ENCODE results near the gene PHOX2B.

GRCh38 chr4:41746440-41747229 is 1.9 kb downstream of the PHOX2B start:
- TF ChIP-seq CTCF (IDR thresholded peaks at IDR 0.05; ENCODE audit: insufficient read depth, low read length) (no peak), GABPA (IDR thresholded peaks at IDR 0.05; ENCODE audit: low read depth) (no peak), POLR2AphosphoS5 (IDR thresholded peaks at IDR 0.05; ENCODE audit: low read depth) (no peak), REST (IDR thresholded peaks at IDR 0.05; ENCODE audit: insufficient replicate concordance, low read depth) (no peak)

Measured in HL-60 (cell line).